Measurements from ENCODE around the gene ZNRF2.

ZNRF2 gene

DNA sequence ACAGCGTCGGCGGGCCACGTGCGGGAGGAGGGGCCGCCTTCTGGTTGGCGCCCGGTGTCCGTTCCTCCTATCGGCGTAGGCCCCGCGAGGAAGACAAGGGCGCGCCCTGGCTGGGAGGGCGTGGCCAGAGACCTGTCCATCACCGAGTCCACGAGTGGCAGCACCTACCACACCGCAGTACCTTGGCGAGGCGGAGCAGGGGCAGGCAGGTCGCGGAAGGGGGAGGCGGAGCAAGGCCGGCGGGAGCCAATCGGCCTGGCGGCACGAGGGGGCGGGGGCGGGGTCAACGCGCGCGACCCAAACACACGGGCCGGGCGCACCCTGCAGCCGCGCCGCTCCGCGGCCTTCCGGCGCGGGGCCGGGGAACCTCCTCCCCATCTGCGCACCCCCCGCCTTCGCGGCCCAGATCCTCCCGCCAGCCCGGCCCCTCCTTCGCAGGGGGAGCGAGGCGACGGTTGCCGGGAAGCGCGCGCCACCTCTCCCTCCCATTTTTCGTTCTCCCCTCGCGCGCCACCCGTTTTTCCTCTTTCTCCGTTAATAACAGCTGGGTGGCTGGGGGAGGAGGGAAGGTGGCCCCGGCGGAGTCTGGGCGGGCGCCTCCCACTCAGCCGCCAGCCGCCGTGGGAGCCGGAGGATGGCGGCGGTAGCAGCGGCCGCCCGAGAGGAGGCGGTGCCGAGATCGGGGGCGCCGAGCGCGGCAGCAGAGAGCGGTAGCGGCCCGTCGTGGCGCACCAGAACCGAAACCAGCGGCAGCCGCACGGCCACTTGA is at the start of gene ZNRF2:
ZNRF2 (plus strand) TSS at position 300 of the 769 bp plus-strand sequence. CDS start 761 bp downstream, outside the sequence.
- TF ChIP-seq ZFX (IDR thresholded peaks at IDR 0.05; ENCODE audit: borderline replicate concordance), result no peak
- TF ChIP-seq, protein P1, sequence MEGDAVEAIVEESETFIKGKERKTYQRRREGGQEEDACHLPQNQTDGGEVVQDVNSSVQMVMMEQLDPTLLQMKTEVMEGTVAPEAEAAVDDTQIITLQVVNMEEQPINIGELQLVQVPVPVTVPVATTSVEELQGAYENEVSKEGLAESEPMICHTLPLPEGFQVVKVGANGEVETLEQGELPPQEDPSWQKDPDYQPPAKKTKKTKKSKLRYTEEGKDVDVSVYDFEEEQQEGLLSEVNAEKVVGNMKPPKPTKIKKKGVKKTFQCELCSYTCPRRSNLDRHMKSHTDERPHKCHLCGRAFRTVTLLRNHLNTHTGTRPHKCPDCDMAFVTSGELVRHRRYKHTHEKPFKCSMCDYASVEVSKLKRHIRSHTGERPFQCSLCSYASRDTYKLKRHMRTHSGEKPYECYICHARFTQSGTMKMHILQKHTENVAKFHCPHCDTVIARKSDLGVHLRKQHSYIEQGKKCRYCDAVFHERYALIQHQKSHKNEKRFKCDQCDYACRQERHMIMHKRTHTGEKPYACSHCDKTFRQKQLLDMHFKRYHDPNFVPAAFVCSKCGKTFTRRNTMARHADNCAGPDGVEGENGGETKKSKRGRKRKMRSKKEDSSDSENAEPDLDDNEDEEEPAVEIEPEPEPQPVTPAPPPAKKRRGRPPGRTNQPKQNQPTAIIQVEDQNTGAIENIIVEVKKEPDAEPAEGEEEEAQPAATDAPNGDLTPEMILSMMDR (IDR thresholded peaks at IDR 0.05), result peak; percentile 51; the same call in 1 of the 2 replicates
- peak within 1 kb of the TSS; percentile 78 for H3K27ac ChIP-seq

DNA sequence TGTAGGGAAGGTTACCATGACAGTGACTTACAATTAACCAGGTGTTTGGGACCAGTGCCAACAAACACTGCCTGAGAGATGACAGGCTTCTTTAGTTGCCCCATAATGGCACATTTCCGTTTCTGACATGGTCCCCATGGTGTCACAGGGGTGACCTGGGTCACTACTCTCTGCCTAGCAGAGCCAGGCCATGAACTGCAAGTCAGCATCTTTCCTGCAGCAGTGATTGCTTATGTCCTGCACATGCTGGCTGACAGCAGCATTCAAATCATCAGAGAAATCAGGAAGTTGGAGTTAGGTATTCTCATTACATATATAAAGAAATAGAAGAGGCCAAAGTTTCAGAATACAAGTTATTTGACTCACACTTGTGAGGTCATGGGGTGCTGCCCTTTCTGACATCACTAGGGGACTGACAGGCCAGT is 47.1 kb upstream of the ZNRF2 start:
- H3K27ac ChIP-seq, result no peak overlapping the region
- TF ChIP-seq, protein P1 (IDR thresholded peaks at IDR 0.05), result no peak
- no peak for TF ChIP-seq ZFX (IDR thresholded peaks at IDR 0.05; ENCODE audit: borderline replicate concordance)

DNA sequence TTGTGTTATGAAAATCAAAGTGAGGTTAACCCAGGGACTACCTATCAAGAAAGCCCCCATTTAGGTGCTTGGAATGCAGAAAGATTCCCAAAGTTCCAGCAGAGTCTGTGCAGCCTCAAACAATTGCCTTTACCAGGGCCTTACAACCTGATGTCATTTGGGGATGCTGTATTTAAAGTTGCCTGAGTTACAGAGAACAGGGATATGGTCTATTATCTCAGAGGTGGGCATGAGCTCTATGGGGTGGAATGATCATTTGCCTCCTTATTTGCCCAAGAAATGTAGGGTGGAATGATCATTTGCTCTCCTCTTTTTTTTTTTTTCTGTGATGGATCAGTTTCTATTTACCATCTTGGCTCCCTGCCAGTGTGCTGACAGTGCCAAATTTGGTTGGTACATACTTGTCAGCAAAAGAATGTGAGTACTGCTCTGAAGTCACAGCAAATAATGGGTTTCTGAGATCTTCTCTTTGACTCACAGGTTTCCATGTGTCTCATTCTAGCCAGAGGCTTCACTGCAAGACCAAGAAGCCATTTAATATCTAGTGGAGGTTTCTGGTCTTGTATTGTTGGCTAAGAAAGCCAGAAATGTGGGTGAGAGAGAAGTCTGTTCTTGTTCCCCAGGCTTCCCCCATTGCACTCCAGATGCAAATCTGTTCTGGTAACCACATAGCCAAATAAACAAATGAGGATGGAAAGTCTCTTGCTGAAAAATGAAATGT is 45.5 kb upstream of the ZNRF2 start:
- TF ChIP-seq, protein P1 (IDR thresholded peaks at IDR 0.05), result no peak
- no peak for TF ChIP-seq ZFX (IDR thresholded peaks at IDR 0.05; ENCODE audit: borderline replicate concordance)
- H3K27ac ChIP-seq, result peak overlapping the region; percentile 39

DNA sequence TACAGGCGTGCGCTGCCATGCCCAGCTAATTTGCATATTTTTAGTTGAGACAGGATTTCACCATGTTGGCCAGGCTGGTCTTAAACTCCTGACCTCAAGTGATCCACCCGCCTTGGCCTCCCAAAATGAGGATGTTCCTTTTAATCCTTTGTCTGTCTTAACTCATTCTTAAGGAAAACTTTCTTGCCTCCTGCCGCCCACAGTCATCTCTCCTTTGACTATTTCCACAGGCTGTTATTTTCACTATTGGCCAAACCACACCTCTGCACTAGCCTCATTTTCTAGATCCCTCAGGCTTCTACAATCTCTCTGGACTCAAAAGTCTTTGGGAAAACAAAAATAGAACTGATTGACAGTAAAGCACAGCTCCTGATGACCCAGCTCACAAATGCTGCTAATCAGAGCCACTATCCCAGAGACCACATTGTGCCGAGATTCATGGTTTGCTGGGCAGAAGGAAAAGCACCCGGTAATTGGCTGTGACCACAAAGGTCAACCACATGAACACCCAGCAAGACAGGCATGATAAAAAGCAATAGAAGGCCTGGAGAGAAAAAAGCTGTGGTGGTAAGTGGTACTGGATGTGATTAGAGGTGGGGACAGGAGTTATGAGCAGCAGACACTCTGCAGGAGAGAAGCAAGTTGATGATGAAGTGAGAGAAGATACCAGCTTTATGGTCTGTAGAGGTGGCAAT is 44.1 kb upstream of the ZNRF2 start:
- TF ChIP-seq, protein P1 (IDR thresholded peaks at IDR 0.05), result no peak
- no peak for TF ChIP-seq ZFX (IDR thresholded peaks at IDR 0.05; ENCODE audit: borderline replicate concordance)
- no peak overlapping the region for H3K27ac ChIP-seq

DNA sequence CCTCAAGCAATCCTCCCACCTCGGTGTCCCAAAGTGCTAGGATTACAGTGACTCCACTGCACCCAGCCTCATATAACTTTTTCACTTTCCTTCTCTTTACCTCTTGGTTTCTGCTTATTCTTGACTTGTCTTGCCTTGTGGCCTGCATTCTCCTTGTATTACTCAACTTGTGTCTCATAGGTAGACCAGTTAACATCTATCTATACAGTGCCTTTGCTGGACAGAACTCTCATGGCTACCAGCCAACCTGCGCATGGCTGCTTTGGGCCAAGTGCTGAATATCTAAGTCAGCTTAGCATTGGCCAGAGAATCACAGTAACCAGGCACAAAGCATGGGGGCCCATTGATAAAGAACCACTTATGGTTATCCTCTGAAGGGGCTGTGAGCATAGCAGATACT is 42.6 kb upstream of the ZNRF2 start:
- no peak overlapping the region for H3K27ac ChIP-seq
- TF ChIP-seq, protein P1 (IDR thresholded peaks at IDR 0.05), result no peak
- no peak for TF ChIP-seq ZFX (IDR thresholded peaks at IDR 0.05; ENCODE audit: borderline replicate concordance)

DNA sequence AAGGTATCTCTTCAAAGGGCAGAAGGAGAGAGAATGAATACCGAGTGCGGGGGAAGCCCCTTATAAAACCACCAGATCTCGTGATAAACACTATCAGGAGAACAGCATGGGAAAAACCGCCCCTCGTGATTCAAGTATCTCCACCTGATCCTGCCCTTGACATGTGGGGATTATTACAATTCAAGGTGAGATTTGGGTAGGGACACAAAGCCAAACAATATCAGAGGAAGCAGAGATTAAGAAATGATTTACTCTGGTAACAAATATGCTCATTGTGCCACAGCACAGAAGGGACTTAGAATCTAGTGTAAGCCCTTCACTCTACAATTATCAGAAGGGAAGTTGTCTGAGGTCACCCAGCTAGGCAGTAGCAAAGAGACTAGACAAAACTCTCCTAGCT is 40.1 kb upstream of the ZNRF2 start:
- no peak for TF ChIP-seq ZFX (IDR thresholded peaks at IDR 0.05; ENCODE audit: borderline replicate concordance)
- TF ChIP-seq, protein P1 (IDR thresholded peaks at IDR 0.05), result no peak
- H3K27ac ChIP-seq, result no peak overlapping the region
